GM19240 (cell line): ENCODE measurements around the gene RAP1GAP2.
"Not testable (repeated sequence)": the region's sequence is repeated elsewhere in the genome, so short reads cannot be mapped to it uniquely, and the experiment has no call there.

Experiments
- DNase-seq: peaks from one replicate; pipeline ENCODE4 v3.0.0; 2011; ENCODE audit warnings: low spot score; ENCODE audit not compliant: insufficient read length

The RAP1GAP2 gene

GRCh38 chr17:2796164-2797125 is at the start of gene RAP1GAP2:
Gene RAP1GAP2, plus strand, starts transcription at chr17:2796438. Its CDS starts 90 bp downstream, at chr17:2796528.
- no peak for DNase-seq

GRCh38 chr17:2749058-2749783 is 47.0 kb upstream of the RAP1GAP2 start, which contains the start of gene CCDC92B:
Gene CCDC92B, minus strand, starts transcription at chr17:2749652. Its CDS starts 14,507 bp downstream, at chr17:2735145.
- DNase-seq, result no peak

GRCh38 chr17:2749784-2750181 is 46.5 kb upstream of the RAP1GAP2 start:
- DNase-seq, result peak; percentile 78

- DNase-seq, result no peak
These were observed 45.5 kb upstream of the RAP1GAP2 start for GRCh38 chr17:2750721-2751120.

- DNase-seq, result no peak
These were observed 44.7 kb upstream of the RAP1GAP2 start for GRCh38 chr17:2751491-2751890.

- no peak for DNase-seq
These were observed 40.1 kb upstream of the RAP1GAP2 start for GRCh38 chr17:2755891-2756724.

- DNase-seq, result no peak
These were observed 37.4 kb upstream of the RAP1GAP2 start for GRCh38 chr17:2758870-2759269.

- no peak for DNase-seq
These were observed 26.1 kb upstream of the RAP1GAP2 start for GRCh38 chr17:2770129-2770528.

GRCh38 chr17:2775206-2775605 is 21.0 kb upstream of the RAP1GAP2 start:
- no peak for DNase-seq

GRCh38 chr17:2776589-2777241 is 19.5 kb upstream of the RAP1GAP2 start:
- DNase-seq, result no peak

- no peak for DNase-seq
These were observed 18.9 kb upstream of the RAP1GAP2 start for GRCh38 chr17:2777242-2777867.

GRCh38 chr17:2778489-2778888 is 17.7 kb upstream of the RAP1GAP2 start:
- no peak for DNase-seq

- no peak for DNase-seq
These were observed 16.7 kb upstream of the RAP1GAP2 start for GRCh38 chr17:2779545-2779944.

GRCh38 chr17:2780256-2780655 is 16.0 kb upstream of the RAP1GAP2 start:
- no peak for DNase-seq

- DNase-seq, result no peak
These were observed 15.2 kb upstream of the RAP1GAP2 start for GRCh38 chr17:2780931-2781454.

GRCh38 chr17:2781598-2781997 is 14.6 kb upstream of the RAP1GAP2 start:
- DNase-seq, result not testable (repeated sequence)

GRCh38 chr17:2782055-2782454 is 14.2 kb upstream of the RAP1GAP2 start:
- DNase-seq, result no peak

GRCh38 chr17:2783310-2784030 is 12.8 kb upstream of the RAP1GAP2 start:
- DNase-seq, result no peak

GRCh38 chr17:2784864-2785263 is 11.4 kb upstream of the RAP1GAP2 start:
- DNase-seq, result no peak
